RKO (cell line): ENCODE data around the gene VSNL1.
A peak's percentile ranks its signal among the peaks of the same experiment; 100 is the strongest.

ENCODE experiments used
- DNase-seq: peaks from one replicate; pipeline ENCODE4 v3.0.0-alpha.2; 2016; ENCODE audit warnings: low spot score

Gene VSNL1

DNA sequence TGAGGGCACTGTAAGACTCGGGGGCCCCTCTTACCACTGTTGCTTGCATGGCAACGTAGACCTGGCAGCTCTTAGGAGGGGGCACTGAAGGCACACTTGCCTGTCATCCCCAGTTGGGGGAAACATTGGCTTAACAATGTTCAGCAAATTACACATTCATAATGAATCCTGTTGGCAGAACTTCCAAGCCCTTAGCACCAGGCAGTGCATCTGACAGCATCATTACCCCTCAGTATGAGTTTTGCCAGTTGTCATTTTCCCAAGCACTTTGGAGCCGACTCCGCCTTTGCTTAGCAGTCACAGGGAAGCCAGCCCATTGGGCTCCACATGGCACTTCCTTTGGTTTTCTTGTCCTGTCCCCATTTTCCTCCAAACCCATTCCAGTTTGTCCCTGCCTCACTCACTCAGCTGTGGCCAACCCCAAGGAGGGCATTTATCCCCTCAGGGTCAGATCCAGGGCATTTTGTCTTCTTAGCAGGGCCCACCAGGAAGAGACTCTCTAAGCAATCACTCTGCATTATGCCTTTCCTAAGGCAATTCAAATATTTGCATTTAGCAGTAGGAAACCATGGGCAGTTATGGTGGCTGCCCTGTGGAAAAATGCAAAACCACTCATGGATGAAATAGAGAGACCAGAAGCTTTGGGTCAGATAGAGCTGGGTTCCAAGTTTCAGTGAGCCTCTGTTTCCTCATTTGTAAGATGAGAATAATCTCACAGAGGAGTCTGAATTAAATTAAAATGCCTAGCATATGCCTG is 73.9 kb downstream of the VSNL1 start:
- no peak for DNase-seq

DNA sequence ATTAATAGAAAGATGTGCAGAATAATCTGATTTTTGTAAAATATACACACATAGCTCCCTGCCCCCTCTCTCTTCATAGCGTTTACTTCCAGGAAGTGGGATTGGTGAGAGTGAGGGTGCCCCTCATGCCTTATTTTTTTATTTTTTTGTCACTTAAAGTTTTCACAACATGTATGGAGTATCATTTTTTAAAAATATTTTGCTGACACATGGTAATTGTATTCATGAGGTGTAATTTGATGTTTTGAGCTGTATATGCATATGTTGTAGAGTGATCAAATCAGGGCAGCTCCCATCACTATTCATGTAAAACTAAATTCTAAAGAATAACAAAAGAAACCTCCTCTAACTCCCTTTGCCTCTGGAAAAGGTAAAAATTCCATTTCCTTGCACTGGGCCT is 74.7 kb downstream of the VSNL1 start:
- DNase-seq: no peak

DNA sequence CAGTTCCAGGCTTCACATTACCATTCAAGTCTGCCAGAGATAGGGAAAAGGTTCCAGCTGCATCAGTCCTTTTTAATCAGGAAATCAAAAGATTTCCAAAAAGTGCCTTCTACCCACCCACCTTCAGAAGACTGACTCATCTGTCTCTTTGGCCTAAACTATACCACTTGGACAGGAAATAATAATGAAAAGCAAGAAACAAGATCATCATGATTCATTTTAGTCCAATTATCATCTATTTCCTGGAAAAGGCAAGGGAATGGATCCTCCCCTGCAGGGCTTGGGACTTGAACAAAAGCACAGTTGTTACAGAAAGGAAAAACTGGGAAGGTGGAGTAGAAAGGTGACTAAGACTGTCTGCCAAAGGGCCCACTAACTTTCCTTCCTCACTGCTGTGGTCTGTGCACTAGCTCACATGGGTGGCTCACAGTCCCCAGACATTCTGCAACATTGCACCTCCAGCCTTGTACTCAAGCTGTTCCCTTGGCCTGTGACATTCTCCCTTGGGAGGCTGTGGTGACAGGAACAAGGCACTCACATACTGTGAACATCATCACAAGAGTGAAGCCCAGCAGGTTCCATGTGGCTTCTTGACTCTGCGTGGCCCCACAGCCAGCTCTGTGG is 75.3 kb downstream of the VSNL1 start:
- no peak for DNase-seq

DNA sequence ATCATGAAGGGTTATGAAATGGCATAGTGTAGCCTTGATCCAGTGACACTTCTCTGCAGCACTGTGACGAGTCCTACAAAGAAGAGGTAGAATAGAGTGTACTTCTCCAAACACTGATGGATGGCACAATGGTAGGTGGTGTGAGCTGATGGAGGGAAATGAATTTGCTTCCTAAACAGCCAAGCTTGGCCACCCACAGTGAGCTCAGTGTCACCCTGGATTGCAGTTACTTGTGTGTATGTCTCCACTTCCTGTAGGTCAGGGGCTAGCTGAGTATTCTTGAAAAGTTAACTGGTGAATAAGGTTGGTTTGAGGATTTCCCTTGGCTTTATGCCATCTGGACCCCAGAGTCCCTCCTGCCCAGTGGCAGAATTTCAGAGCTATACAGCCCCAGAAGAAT is 75.9 kb downstream of the VSNL1 start:
- DNase-seq: no peak

DNA sequence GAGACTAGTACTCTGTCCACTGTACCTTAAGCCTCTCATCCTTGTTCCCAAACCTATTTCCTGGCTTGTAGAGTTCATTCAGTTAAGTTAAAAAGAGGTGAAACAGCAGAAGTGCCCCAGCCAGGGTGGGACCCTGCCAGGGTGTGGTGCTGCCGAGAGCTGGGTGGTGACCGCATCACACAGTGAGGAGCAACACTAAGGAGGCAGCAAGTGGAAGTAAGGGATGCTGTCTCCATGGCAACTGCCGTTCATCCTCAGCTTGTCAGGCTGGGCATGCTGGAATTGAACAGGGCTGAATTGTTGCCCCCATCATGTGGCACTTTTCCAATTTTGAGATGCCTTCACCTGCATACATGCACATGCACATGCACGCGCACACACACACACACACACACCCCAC is 77.0 kb downstream of the VSNL1 start:
- no peak for DNase-seq

DNA sequence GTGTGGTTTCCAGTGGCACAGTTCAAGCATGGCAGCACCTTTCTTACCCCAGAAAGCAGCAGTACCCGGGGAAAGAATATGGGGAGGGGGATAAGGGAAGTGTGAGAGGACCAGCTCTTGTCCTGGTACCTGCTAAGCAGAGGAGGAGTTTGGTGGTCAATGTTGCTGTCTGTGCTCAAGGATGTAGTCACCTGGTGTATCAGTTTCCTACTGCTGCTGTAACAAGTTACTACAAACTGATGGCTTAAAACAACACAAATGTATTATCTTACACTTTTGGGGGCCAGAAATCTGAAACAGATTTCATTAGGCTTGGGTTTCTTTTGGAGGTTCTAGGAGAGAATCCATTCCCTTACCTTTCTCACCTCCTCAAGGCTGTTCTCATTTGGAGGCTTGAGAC is 77.5 kb downstream of the VSNL1 start:
- no peak for DNase-seq

DNA sequence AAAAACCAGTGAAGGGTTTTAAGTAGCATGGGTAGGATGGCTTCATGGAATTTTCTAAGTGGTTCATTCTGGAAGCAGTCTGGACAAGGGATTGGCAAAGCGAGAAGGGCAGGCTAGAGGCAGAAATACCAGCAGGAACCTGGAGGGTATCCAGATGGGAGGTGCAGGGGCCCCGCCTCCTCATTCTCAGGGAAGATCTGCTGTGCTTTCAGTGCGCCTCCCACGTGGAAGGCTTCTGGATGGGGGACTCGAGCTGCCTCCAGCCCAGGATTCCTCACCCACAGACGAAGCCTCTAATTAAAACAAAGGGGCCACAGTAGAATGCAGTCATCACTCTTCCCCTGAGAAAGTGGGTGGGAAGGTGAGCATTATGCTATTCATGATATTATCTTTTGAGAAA is 79.8 kb downstream of the VSNL1 start:
- DNase-seq: no peak

DNA sequence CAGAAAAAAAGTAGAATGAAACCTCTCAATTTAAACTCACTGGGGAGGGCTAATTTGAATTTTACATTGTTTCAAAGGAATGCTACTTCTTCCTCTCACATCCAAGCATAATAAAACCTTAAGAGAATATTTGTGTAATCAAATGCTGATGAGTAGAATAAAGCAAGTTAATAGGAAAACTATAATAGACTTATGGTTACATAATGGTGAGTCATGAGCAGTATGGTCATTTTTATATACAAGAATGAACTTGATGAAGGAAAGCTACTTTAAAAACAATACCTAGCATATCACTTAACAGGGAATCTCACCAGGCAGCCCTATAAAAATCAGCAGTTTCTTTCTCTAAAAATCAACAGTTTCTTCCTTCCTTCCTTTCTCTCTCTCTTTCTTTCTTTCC is 80.3 kb downstream of the VSNL1 start:
- DNase-seq: no peak

DNA sequence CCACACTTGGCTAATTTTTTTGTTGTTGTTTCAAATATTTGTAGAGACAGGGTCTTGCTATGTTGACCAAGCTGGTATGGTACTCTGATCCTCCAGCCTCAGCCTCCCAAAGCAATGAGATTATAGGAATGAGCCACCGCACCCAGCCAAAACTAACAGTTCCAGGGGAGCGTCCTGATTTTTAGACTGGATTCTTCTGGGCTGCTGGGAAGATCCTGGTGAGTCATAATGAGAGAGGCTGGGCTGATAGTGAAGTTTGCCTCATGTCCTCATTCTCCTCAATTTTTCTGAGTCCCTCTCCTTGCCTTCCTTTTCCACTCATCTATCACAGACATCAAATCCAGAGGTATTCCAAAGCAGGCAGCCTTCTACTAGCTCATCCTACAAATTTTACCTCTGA is 81.3 kb downstream of the VSNL1 start:
- DNase-seq: no peak

DNA sequence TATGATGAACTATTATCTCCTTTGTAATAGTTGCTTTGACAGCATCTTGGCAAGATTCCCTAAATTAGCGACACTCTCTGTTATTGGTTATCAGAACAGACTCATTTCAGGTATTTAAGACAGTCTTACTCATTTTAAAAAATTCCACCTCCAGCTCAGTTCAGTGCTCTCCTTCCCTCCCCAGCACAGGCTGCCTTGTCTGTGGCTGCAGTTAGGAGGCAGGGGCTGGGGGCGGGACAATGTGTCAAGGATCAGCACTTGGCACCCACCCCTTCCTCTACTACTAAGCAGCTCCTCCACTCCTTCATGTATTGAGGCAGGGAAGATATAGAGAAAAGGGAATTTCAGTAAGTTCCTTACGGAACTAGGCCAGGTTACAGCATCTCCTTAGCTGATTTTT is 85.0 kb downstream of the VSNL1 start:
- DNase-seq: no peak

DNA sequence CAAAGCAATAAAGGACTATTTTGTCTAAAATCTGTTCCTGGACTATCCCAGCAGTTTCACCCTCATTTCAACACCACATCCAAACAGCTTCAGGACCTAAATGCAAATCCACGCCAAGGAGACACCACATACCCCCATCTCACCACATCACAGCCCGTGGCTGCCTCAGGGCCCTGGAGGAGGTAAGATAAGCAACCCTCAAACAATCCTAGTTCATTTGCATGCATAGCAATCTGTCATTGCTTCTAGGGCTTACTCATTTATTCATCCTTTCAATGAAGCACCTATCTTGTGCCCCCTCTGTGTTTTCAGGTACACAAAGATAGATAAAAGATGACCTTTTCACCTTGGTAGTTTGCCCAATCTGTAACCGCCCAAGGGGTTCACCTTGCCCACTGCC is 86.5 kb downstream of the VSNL1 start:
- no peak for DNase-seq

DNA sequence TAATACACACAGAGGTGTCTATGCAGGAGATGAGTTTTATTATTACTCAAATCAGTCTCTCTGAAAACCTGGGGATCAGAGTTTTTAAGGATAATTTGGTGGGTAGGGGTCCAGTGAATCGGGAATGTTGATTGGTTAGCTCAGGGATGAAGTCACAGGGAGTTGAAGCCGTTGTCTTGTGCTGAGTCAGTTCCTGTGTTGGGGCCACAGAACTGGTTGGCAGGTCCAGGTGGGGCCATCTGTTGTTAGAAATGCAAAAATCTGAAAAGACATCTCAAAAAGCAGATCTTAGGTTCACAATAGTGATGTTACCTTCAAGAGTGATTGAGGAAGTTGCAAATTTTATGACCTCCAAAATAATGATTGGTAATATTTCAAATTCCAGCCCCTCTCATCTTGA is 86.9 kb downstream of the VSNL1 start:
- no peak for DNase-seq

DNA sequence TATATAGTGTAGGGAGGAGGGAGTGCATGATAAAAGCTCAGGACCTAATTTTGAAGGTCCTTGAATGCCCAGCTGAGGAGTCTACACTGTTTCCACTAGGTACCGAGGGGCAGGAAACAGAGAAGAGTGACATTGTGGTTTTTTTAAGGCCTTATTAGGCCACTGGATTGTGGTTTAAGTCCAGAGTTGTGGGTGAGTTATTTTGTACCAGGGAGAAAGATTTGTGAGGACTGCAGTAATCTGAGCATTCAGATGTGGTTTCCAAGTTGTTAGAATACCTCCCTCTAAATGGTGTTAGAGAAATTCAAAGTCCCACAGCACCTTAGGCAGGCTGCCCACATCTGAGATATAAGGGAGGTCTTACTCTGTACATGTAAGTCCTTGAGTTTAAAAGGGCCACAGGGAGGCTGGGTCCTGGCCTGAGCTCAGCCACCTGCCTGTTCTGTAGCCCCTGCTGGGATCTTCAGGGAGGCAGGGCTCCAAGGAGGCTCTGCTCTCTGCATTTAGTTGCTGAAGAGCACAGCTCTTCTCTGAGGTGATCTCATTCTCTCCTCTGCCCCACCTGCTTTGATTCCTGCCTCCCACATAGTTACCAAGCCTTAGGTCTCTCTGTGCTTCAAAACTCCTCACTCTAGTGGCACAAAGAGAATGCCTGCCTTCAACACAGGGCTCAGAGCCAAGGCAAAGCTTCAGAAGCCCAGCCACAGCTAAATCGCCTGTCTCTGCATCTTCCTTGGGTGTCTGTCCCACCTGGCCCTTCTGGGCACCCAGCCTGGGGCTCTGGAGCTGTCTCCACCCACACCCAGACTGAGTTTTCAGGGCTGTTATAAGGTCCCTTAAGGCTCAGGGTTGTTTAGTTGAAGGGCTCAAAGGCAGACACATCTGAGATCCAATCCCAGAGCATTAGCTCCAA is 88.1 kb downstream of the VSNL1 start:
- no peak for DNase-seq

DNA sequence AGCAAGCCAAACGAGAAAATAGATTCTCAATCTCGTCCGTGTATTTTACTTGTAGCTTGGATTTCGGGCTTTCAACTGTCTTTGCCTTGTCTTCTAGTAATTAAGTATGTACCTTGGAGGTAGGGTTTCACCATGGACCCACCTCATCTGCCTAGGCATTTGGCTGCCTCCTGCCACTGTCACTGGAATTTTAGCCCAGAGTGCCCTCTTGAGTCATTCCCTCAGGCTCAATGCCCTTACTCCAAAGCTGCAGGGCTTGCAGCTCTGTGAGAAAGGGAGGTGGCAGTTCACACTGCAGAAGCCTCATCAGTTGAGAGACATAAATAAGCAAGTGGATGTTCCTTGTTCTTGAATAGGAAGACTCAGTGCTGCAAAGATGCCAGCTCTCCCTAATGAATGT is 89.6 kb downstream of the VSNL1 start:
- no peak for DNase-seq

DNA sequence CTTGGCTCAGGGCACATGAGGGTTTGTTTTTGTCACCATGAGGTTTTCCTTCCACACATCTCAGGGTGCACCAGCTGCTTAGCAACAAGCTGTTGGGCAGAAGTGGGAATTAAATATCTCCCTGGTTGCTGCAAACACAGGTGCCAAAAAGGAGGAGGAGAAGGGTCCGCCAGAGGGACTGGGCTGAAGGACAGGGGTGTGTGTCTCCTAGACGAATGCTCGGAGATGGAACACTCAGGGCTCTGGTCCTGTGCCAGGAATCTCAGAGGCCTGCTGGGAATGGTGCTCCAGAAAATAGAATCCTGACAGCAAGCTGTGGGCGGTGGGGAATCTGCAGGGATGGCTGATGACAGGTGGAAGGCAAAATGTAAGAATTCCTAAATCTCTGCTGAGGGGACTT is 94.5 kb downstream of the VSNL1 start:
- no peak for DNase-seq

DNA sequence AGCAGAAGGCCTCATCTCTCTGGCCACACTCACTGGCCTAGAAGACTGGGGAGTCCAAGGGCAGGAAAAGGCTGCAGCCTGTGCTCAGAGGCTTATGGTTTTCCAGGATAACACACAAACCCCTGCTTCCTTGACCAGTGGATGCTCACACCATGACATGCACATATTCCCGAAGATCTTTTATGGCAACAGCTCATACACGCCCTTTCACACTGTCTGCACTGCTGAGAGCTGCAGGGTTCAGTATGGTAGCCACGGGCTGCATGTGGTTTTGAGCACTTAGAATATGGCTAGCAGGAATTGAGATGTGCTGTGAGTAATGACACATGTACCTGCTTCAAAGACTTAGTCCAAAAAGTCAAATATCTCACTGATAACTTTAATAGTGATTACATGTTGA is 95.8 kb downstream of the VSNL1 start:
- DNase-seq: no peak

DNA sequence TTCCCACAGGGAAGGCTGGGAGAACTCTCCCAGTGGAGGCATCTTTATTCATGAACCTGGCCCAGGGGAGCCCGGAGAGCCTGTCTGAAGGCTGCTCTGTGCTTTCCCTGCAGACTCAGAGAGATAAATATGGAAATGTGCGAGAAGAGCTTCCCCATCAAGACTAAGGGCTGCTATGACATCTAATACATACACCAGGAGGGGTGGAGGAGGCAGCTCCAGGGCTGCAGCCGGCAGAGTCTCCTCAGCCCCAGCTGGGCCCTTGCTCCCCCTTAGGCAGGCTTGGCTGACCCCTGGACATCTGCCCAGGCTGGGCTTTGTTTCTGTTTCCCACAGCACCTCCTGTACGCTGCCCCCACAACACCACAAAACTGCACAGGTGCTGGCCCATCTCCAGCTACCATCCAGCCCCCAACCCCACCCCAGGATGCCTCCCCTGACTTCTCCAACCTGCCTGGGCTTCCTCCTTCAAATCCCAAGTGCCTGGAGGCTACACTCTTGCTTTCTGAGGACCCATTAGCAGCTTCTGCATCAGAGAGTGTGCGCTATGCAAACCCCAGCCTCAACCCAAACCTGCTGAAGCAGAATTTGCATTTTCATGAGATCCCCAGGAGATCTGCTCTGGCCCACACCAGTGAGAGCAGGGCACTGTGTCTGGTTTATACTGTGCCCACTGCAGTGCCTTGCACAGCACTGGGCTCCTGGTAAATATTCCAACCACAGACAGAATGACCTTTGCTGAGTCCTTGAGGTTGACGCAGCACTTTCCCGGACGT is 96.8 kb downstream of the VSNL1 start:
- no peak for DNase-seq

DNA sequence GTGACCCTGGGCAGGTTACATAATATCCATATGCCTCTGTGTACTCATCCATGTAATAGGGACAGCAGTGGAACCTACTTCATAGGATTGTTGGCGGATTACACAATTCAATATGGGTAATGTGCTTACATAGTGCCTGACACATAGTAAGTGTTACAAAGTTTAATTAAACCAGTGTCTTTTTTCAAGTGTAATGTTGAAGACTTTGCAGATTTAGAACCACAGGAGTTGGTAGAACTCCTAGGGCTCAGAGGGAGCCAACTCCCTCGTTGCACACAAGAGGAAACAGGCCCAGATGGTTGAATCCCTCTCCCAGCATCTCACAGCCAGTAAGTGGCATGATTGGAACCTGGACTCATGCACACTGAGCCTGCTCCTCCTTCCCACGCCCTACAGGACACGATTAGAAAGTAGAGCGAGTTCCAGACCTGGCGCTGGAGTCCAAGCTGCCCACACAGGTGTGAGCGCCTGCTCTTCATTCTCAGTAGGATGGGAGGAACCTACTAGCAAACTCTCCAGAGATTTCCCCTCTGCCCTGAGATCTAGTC is 97.8 kb downstream of the VSNL1 start:
- no peak for DNase-seq

DNA sequence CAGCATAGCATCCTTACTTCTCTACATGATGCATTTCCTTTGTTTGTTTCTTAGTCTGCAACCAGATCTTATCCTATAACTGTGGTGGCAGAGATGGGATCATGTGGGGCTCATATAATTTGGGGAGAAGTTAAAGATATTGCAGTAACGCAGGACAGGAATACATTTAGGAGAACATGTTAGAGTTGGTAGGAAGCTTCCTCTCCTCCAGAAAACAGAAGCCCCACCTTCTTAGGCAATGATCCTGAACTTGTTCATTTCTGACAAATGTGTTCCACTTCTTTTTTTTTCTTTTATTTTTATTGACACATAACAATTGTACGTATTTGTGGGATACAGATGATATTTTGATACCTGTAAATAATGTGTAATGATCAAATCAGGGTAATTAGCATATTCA is 99.9 kb downstream of the VSNL1 start:
- no peak for DNase-seq

DNA sequence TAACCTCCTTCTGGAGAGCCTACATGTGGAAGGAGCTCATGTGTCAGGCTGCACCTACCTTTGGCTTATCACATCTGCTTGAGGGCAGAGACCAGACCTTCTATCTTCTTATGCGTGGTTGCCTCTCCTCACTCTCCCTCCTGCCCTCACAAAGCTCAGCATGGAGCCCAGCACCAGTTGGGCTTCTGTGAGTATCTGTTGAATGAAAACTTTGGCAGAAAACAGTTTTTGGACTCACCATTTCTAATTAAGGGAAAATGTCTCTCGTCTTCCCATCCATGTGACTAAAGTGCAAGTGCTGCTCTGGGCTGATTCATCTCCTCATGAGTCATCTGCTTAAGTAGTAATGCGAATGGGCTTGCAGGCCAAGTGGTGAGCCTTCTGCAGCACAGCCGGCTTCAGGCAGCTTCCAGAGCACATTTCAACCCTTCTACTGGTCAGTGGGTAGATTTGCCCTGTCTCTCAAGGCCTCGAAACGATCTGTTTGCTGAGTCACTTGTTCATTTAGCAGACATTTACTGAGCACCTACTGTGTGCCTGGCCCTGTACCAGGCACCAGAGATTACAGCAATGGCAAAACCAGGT is 102.6 kb downstream of the VSNL1 start:
- peak; percentile 98 for DNase-seq

DNA sequence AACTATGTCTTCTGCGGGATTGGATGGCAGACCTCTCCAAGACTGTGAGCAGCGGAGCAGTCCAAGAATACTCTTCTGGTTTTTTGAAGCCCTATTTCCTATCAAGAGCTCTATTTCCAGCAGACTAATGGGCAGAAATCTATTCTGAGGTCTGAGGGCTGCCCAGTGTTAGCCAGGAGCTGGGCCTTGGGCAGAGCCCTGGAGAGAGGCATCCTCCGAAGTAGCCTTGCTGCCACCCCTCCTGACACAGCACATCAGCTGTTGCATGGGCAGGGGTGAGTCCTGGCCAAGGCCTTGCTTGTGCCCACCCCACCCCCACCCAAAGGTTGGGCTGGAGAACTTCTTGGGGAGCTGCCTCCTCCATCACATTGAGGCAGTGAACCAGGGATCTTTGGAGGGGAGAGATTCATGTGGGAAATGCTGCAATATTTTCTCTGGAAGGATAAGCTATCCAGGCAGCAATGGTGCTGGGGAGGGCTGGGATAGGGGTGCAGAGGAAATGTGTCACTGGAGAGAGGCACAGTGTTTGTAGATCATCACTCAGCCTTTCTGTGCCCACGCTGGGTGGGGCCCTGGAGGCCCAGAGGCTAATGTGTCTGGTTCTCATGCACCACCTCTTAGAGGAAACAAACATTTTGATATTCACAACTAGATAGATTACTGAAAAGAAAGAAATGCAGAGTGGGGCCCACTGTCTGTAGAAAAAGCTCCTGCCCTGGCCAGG is 104.7 kb downstream of the VSNL1 start:
- DNase-seq: peak; percentile 11
